ENCODE results near the gene SHMT2. TPM values are rescaled to one million over a fixed set of nuclear protein-coding genes. Genes with fewer than 3 reads are reported as not detected.

Gene SHMT2
- total and polyA plus RNA-seq, 2 experiments from 2014 or later, result 59.9 to 110 TPM

GRCh38 chr12:57225680-57226210 lies 3.8 kb upstream of the SHMT2 start:
- Histone ChIP-seq H3K36me3 (no peaks in the 10 kb centered on the region), H3K27ac (no peak overlapping the region), H3K27me3 (peaks cover 73% of the 10 kb centered on the region), H3K4me1 (ENCODE audit: low read depth) (peaks cover 12% of the 10 kb centered on the region), H3K9me3 (ENCODE audit: low read depth) (no peaks in the 10 kb centered on the region), H3K4me3 (no peak overlapping the region)
- TF ChIP-seq CTCF (IDR thresholded peaks at IDR 0.05; ENCODE audit: low read depth, low read length), result no peak
- no peak for DNase-seq (ENCODE audit: low read depth in 1 of 2, low spot score in 1 of 2)

DNA sequence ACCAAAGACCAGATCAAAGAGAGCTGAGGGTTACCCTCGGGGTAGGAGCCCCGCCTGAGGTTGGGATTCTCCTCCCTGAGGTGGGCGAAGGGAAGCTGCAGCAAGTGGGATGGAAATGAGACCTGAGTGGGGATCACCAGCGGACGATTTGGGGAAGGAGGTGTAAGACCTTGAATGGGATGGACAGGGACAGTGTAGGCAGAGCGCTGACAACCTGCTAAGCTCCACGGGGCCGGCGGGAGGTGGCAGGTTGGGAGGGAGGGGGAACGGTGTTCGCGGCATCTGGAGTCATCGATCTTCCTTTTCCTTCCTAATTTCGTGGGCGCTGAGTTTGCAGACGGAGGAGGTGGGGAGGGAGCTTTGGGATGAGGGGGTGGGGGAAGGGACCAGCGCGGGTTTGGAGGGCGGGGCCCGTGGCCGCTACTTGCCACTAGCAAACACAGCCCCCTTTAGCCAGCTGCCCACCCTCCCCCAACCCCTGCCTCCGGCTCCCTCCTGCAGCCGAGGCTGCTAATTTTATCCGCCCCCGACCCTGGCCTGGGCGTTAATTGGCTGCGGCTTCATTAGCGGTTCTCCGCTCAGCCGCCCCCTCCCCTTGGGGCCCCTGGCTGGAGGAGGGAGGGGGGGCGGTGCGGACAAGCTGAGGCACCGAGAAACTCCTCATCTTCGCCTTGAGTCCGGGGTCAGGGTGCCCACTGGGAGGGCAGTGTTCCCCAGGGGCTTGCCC lies 2.8 kb upstream of the SHMT2 start:
- H3K36me3 ChIP-seq, result no peaks in the 10 kb centered on the region
- no peak overlapping the region for H3K27ac ChIP-seq
- H3K4me1 ChIP-seq (ENCODE audit: low read depth), result peaks cover 13% of the 10 kb centered on the region
- no peaks in the 10 kb centered on the region for H3K9me3 ChIP-seq (ENCODE audit: low read depth)
- DNase-seq (ENCODE audit: low read depth in 1 of 2, low spot score in 1 of 2), result no peak
- H3K27me3 ChIP-seq, result peaks cover 63% of the 10 kb centered on the region
- peak overlapping the region; percentile 23 for H3K4me3 ChIP-seq
- TF ChIP-seq CTCF (IDR thresholded peaks at IDR 0.05; ENCODE audit: low read depth, low read length), result no peak

GRCh38 chr12:57227315-57228115 lies 2.0 kb upstream of the SHMT2 start:
- Histone ChIP-seq H3K4me1 (ENCODE audit: low read depth) (peaks cover 13% of the 10 kb centered on the region), H3K27ac (no peak overlapping the region), H3K27me3 (peaks cover 56% of the 10 kb centered on the region), H3K36me3 (peaks cover 4% of the 10 kb centered on the region), H3K9me3 (ENCODE audit: low read depth) (no peaks in the 10 kb centered on the region), H3K4me3 (peak overlapping the region; percentile 23)
- TF ChIP-seq CTCF (IDR thresholded peaks at IDR 0.05; ENCODE audit: low read depth, low read length), result no peak
- DNase-seq (ENCODE audit: low read depth in 1 of 2, low spot score in 1 of 2), result no peak

DNA sequence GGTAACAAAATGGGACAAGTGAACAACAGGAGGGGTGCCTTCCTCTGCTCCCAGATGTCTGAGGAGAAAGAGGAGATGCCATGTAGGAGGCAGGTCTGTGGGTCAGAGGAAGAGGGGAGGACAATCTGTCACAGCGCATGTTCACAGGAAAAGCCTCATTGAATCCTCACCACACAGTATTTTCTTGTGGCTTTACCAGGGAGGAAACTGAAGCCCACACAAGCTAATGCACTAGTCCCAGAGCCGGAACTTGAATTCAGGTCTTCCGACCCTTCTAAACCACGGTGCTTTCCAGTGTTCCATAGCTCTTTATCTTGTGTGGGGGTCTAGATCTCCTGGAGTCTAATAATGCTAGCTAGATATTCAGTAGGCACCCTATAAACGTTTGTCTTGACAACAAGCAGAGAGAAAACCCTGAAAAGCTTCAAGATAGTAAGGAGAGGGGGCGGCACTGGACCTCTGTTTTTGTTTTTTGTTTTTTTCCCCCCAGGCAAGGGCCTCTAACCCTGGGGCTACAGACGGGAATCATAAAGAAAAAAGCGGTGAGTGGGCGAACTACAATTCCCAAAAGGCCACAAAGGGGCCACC lies 371 bp upstream of the SHMT2 start:
- Histone ChIP-seq H3K4me1 (ENCODE audit: low read depth) (peaks cover 13% of the 10 kb centered on the region), H3K9me3 (ENCODE audit: low read depth) (no peaks in the 10 kb centered on the region), H3K36me3 (peaks cover 17% of the 10 kb centered on the region), H3K27ac (peak overlapping the region; percentile 76), H3K4me3 (peak overlapping the region; percentile 51), H3K27me3 (peaks cover 51% of the 10 kb centered on the region)
- no peak for TF ChIP-seq CTCF (IDR thresholded peaks at IDR 0.05; ENCODE audit: low read depth, low read length)
- no peak for DNase-seq (ENCODE audit: low read depth in 1 of 2, low spot score in 1 of 2)

GRCh38 chr12:57230381-57231155 lies 1.1 kb downstream of the SHMT2 start:
- no peaks in the 10 kb centered on the region for H3K9me3 ChIP-seq (ENCODE audit: low read depth)
- peaks cover 51% of the 10 kb centered on the region for H3K27me3 ChIP-seq
- TF ChIP-seq CTCF (IDR thresholded peaks at IDR 0.05; ENCODE audit: low read depth, low read length), result no peak
- peaks cover 17% of the 10 kb centered on the region for H3K36me3 ChIP-seq
- H3K4me1 ChIP-seq (ENCODE audit: low read depth), result peaks cover 13% of the 10 kb centered on the region
- H3K4me3 ChIP-seq, result peak overlapping the region; percentile 51
- no peak for DNase-seq (ENCODE audit: low read depth in 1 of 2, low spot score in 1 of 2)
- H3K27ac ChIP-seq, result no peak overlapping the region

Measured in cardiac muscle cell (in vitro differentiated cells and primary cell).